GM12892 (cell line): ENCODE data around the gene JARID2.

Source experiments
- DNase-seq: peaks from one replicate; pipeline ENCODE4 v3.0.0; 2011; ENCODE audit not compliant: insufficient read length
- FAIRE-seq: peaks from 2 replicates; lab custom pipeline; 2011; peaks lifted over from hg19 to GRCh38; lab: Jason Lieb, UNC
- POLR2A ChIP-seq: IDR thresholded peaks from 2 replicates; pipeline ENCODE4 v1.6.1; 2011; ENCODE audit warnings: low read depth, low read length, control low read depth
- POLR2AphosphoS5 ChIP-seq: IDR thresholded peaks from 2 replicates; pipeline ENCODE4 v1.6.1; 2011; ENCODE audit warnings: low read depth, low read length, control low read depth
- TAF1 ChIP-seq: IDR thresholded peaks from 2 replicates; pipeline ENCODE4 v1.6.1; 2011; ENCODE audit warnings: low read depth, mild to moderate bottlenecking, control low read depth, low read length, borderline replicate concordance

Gene JARID2

DNA sequence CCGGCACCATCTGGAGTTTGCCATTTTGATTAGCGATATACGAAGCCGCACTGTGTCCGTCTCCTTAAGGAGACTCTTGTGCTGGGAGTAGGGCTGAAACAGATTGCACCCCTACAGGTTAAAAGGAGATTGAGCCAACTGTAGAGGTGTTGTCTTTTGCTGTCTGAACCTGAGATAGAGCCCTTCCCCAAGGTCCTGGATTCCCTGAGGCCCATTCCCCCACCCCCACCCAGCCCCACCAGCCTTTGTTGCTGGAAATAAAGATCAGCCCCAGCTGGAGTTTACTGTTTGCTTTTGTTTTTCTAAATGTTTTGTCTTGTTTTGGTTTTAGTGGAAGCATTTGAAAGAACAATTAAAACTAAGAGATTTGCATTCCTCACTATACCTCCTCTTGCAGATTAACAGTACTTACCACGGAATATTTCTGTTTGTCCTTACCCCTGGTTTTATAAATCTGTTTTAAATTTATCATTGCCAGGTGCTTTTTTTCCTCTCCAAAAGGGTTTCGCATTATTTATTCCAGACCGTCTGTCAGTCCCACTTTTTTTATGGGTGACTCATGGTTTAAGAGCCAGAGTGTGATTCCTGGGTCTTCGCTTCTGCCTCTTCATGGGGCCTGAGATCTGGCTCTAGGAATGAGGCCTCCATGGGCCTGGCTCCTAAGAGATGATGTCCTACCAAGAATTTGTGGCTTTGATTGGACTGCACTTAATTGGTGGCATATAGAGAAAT lies 247.7 kb downstream of the JARID2 start:
- no peak for TF ChIP-seq POLR2AphosphoS5
- no peak for FAIRE-seq

GRCh38 chr6:15495375-15495901 lies 249.6 kb downstream of the JARID2 start:
- no peak for TF ChIP-seq POLR2A
- TF ChIP-seq TAF1: no peak
- no peak for TF ChIP-seq POLR2AphosphoS5
- DNase-seq (no peak), FAIRE-seq (no peak)

More for the DNA sequence above, 247.7 kb downstream of the JARID2 start:
- no peak for DNase-seq

DNA sequence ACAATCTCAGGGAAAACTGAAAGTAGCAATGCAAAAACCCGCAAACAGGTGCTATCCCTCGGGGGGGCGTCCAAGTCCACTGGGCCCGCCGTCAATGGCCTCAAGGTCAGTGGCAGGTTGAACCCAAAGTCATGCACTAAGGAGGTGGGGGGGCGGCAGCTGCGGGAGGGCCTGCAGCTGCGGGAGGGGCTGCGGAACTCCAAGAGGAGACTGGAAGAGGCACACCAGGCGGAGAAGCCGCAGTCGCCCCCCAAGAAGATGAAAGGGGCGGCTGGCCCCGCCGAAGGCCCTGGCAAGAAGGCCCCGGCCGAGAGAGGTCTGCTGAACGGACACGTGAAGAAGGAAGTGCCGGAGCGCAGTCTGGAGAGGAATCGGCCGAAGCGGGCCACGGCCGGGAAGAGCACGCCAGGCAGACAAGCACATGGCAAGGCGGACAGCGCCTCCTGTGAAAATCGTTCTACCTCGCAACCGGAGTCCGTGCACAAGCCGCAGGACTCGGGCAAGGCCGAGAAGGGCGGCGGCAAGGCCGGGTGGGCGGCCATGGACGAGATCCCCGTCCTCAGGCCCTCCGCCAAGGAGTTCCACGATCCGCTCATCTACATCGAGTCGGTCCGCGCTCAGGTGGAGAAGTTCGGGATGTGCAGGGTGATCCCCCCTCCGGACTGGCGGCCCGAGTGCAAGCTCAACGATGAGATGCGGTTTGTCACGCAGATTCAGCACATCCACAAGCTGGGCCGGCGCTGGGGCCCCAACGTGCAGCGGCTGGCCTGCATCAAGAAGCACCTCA lies 250.7 kb downstream of the JARID2 start:
- TF ChIP-seq POLR2A (no peak), POLR2AphosphoS5 (no peak), TAF1 (no peak)
- FAIRE-seq (no peak), DNase-seq (no peak)

DNA sequence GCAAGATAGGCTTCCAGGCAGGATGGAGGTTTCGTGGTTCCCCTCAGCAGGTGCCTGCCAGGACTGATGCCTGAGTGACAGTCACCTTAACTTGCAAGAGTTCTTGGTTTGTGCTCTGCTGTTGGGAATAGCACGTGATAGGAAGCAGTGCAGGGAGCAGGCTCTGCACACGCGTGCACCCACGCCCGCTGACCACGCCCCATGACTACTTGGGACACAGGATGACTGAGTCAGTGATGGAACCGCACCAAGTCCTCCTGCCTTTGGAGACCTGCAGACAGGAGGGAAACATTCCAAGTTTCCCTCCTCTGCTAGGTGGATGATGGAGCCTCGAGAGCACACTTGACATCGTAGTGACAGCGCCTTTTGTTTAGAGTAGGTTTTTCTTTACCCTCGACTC lies 252.8 kb downstream of the JARID2 start:
- TF ChIP-seq TAF1: no peak
- TF ChIP-seq POLR2AphosphoS5: no peak
- TF ChIP-seq POLR2A: no peak
- no peak for FAIRE-seq
- DNase-seq: no peak

DNA sequence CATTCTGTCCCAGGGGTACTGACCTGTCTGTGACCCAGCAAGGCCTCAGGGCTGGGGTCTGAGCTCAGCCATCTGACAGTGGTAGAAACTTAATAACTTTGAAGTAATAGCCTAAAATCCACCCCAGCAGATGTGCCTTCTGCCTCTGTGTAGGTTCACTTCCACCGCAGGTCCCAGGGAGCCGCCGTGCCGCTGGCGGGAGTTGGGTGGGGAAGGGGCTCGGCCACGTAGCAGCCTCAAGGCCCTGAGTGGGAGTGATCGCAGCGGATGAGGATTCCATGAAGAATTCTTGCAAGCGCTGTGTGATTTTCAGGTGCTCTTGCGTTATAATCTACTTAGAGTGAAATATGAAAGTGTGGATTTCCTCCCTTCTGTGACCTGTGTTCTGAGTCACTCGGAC lies 253.3 kb downstream of the JARID2 start:
- DNase-seq (no peak), FAIRE-seq (no peak)
- no peak for TF ChIP-seq TAF1
- no peak for TF ChIP-seq POLR2A
- no peak for TF ChIP-seq POLR2AphosphoS5

- DNase-seq (no peak), FAIRE-seq (no peak)
- TF ChIP-seq POLR2A: no peak
- TF ChIP-seq TAF1: no peak
- no peak for TF ChIP-seq POLR2AphosphoS5
Observed at GRCh38 chr6:15499591-15499990, 253.7 kb downstream of the JARID2 start.

DNA sequence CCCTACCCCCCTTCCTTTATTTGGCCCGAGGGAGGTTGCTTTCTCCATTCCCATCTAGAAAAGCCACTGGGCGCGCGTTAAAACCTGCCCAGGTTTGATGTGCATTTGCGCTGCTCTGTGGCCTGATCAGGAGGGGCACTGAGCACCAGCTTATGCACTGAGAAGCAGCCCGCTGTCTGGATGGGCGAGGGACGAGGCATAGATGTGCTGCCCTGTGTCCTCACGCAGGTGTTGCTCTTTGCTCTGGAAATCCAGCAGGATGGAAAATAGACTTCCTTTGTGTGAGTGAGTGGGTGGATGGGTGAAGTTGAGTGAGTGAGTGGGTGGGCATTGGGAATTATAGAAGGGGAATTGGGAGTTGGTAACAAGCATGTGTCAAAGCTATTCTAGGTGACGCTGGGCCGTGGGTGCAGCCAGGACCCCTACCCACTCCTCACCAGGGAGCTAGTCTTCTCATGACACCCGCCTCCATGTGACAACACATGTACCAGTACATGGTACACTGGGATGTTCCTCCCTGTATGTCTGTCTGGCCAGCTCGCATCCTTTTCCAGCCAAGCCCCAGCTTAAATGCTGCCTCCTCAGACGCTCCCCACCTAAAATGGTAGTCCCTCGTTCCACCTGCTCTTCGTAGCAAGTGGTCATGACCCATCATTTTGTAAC lies 254.3 kb downstream of the JARID2 start:
- no peak for DNase-seq
- no peak for FAIRE-seq
- TF ChIP-seq TAF1 (no peak), POLR2A (no peak), POLR2AphosphoS5 (no peak)

DNA sequence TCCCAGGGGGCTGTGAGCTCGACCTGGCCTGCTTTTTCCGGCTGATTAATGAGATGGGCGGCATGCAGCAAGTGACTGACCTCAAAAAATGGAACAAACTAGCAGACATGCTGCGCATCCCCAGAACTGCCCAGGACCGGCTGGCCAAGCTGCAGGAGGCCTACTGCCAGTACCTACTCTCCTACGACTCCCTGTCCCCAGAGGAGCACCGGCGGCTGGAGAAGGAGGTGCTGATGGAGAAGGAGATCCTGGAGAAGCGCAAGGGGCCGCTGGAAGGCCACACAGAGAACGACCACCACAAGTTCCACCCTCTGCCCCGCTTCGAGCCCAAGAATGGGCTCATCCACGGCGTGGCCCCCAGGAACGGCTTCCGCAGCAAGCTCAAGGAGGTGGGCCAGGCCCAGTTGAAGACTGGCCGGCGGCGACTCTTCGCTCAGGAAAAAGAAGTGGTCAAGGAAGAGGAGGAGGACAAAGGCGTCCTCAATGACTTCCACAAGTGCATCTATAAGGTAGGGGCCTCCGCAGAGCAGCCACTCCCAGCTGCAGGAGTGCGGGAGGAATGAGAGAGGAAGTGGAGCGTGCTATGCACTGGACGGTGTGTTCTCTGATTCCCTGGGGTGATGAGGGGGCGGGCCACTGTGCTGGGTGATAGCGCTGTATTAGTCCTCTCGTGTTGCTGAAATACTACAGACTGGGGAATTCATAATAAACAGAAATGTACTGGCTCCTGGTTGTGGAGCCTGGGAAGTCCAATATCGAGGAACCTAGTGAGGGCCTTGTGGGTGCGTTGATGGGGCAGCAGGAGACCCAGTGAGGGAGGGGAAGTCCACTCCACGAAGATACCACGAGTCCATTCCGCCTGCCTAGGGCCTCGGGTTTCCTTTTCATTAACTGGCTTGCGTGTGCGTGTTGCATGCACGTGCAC lies 255.3 kb downstream of the JARID2 start:
- TF ChIP-seq POLR2A (no peak), POLR2AphosphoS5 (no peak), TAF1 (no peak)
- FAIRE-seq: no peak

DNA sequence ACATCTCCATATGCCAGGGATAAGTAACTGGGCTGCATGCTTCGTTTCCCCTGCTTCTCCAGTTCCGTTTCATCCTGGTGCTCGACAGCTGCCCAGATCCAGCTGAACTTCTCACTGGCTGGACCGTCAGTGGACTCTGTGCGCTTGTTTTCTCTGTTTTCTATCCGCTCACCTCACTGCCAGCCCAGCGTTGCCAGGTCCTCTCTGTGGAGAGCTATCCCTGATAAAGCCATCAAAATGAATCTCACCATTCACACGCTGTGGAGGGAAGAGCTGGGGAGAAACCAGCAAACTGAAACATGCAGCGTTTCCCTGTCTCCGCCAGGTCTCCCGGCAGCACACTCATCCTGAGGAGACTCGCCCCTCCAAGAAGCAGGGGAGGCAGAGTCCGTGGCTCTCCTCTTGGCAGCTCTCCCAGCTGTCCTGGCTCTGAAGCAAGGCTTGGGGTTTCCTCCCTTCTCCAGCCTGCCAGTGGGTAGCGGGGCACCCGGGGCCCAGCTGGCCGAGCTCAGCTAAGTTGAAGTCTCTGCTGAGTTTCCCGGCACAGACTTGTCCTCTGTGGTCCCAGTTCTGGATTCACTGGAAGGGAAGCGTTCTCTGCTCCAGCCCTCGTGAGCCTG lies 256.1 kb downstream of the JARID2 start:
- no peak for DNase-seq
- TF ChIP-seq TAF1 (no peak), POLR2AphosphoS5 (no peak), POLR2A (no peak)
- no peak for FAIRE-seq

More for the DNA sequence above, 255.3 kb downstream of the JARID2 start:
- no peak for DNase-seq
